ENCODE data around the gene DPP8. TPM values are rescaled to one million over a fixed set of nuclear protein-coding genes. Genes with fewer than 3 reads are reported as not detected.

DPP8 gene
- total RNA-seq, 2 experiments from 2014 or later: 42.8 to 45.4 TPM

- Mint-ChIP-seq H3K36me3 (ENCODE audit: low read depth) (no peaks in the 10 kb centered on the region), H3K27ac (no peak overlapping the region), H3K4me3 (no peak overlapping the region), H3K27me3 (peaks cover 44% of the 10 kb centered on the region), H3K9me3 (no peaks in the 10 kb centered on the region), H3K4me1 (peaks cover 3% of the 10 kb centered on the region)
- no peak for DNase-seq
- ChIA-PET CTCF (interaction anchor here (0.9 kb wide), 1 partner anchor 46 kb away, joined by 3 read pairs; no protein-coding TSS in a partner anchor), POLR2A (no interaction called here)
Measured at GRCh38 chr15:65416845-65417416, 100.6 kb downstream of the DPP8 start.

GRCh38 chr15:65414841-65415621 is 102.5 kb downstream of the DPP8 start:
- Mint-ChIP-seq H3K4me1 (no peaks in the 10 kb centered on the region), H3K9me3 (no peaks in the 10 kb centered on the region), H3K27me3 (peaks cover 34% of the 10 kb centered on the region), H3K4me3 (no peak overlapping the region), H3K27ac (no peak overlapping the region), H3K36me3 (ENCODE audit: low read depth) (no peaks in the 10 kb centered on the region)
- CTCF ChIA-PET: no interaction called here
- no peak for DNase-seq
- POLR2A ChIA-PET: no interaction called here

- Mint-ChIP-seq H3K4me1 (peaks cover 3% of the 10 kb centered on the region), H3K27me3 (peaks cover 25% of the 10 kb centered on the region), H3K27ac (no peak overlapping the region), H3K36me3 (ENCODE audit: low read depth) (no peaks in the 10 kb centered on the region), H3K9me3 (no peaks in the 10 kb centered on the region), H3K4me3 (no peak overlapping the region)
- CTCF ChIA-PET: interaction anchor here (1.2 to 1.7 kb wide), 2 partner anchors 9 to 95 kb away, joined by 3 to 4 read pairs; no protein-coding TSS in a partner anchor
- no peak for DNase-seq
- POLR2A ChIA-PET: no interaction called here
Measured at GRCh38 chr15:65413760-65414144, 103.7 kb downstream of the DPP8 start.

- H3K36me3 Mint-ChIP-seq (ENCODE audit: low read depth): no peaks in the 10 kb centered on the region
- H3K4me3 Mint-ChIP-seq: no peak overlapping the region
- peaks cover 3% of the 10 kb centered on the region for H3K4me1 Mint-ChIP-seq
- peaks cover 25% of the 10 kb centered on the region for H3K27me3 Mint-ChIP-seq
- no peak overlapping the region for H3K27ac Mint-ChIP-seq
- no peak for DNase-seq
- POLR2A ChIA-PET: no interaction called here
- no peaks in the 10 kb centered on the region for H3K9me3 Mint-ChIP-seq
- CTCF ChIA-PET: interaction anchor here (1.2 to 1.7 kb wide), 2 partner anchors 8 to 95 kb away, joined by 3 to 4 read pairs; no protein-coding TSS in a partner anchor
Measured at GRCh38 chr15:65413051-65413759, 104.3 kb downstream of the DPP8 start.

- ChIA-PET CTCF (interaction anchor here (1.1 to 1.7 kb wide), 3 partner anchors 7 to 27 kb away, joined by 3 to 4 read pairs (median 3); no protein-coding TSS in a partner anchor), POLR2A (no interaction called here)
- Mint-ChIP-seq H3K4me1 (peaks cover 3% of the 10 kb centered on the region), H3K9me3 (no peaks in the 10 kb centered on the region), H3K27me3 (peaks cover 24% of the 10 kb centered on the region), H3K27ac (no peak overlapping the region), H3K36me3 (ENCODE audit: low read depth) (no peaks in the 10 kb centered on the region), H3K4me3 (no peak overlapping the region)
- DNase-seq: no peak
Measured at GRCh38 chr15:65412556-65412955, 104.9 kb downstream of the DPP8 start.

- H3K27ac Mint-ChIP-seq: no peak overlapping the region
- ChIA-PET POLR2A (no interaction called here), CTCF (interaction anchor here (0.6 to 1.2 kb wide), 3 partner anchors 10 to 83 kb away, joined by 3 read pairs; no protein-coding TSS in a partner anchor)
- H3K4me1 Mint-ChIP-seq: peaks cover 3% of the 10 kb centered on the region
- peaks cover 20% of the 10 kb centered on the region for H3K27me3 Mint-ChIP-seq
- no peaks in the 10 kb centered on the region for H3K9me3 Mint-ChIP-seq
- DNase-seq: no peak
- H3K36me3 Mint-ChIP-seq (ENCODE audit: low read depth): no peaks in the 10 kb centered on the region
- no peak overlapping the region for H3K4me3 Mint-ChIP-seq
Measured at GRCh38 chr15:65411465-65412071, 105.9 kb downstream of the DPP8 start.

- POLR2A ChIA-PET: no interaction called here
- Mint-ChIP-seq H3K4me3 (no peak overlapping the region), H3K27me3 (peaks cover 22% of the 10 kb centered on the region), H3K27ac (no peak overlapping the region), H3K36me3 (ENCODE audit: low read depth) (no peaks in the 10 kb centered on the region), H3K9me3 (no peaks in the 10 kb centered on the region), H3K4me1 (peaks cover 3% of the 10 kb centered on the region)
- no peak for DNase-seq
- CTCF ChIA-PET: interaction anchor here (0.6 kb wide), 1 partner anchor 911 kb away, joined by 3 read pairs; no protein-coding TSS in a partner anchor
Measured at GRCh38 chr15:65410972-65411371, 106.5 kb downstream of the DPP8 start.

- DNase-seq: no peak
- H3K4me3 Mint-ChIP-seq: no peak overlapping the region
- CTCF ChIA-PET: interaction anchor here (1.4 kb wide), 1 partner anchor 9 kb away, joined by 3 read pairs; no protein-coding TSS in a partner anchor
- POLR2A ChIA-PET: no interaction called here
- H3K4me1 Mint-ChIP-seq: peaks cover 3% of the 10 kb centered on the region
- peaks cover 24% of the 10 kb centered on the region for H3K27me3 Mint-ChIP-seq
- no peak overlapping the region for H3K27ac Mint-ChIP-seq
- H3K36me3 Mint-ChIP-seq (ENCODE audit: low read depth): no peaks in the 10 kb centered on the region
- H3K9me3 Mint-ChIP-seq: no peaks in the 10 kb centered on the region
Measured at GRCh38 chr15:65410036-65410435, 107.5 kb downstream of the DPP8 start.

GRCh38 chr15:65409036-65409631 is 108.4 kb downstream of the DPP8 start:
- H3K9me3 Mint-ChIP-seq: no peaks in the 10 kb centered on the region
- H3K4me3 Mint-ChIP-seq: no peak overlapping the region
- no peaks in the 10 kb centered on the region for H3K36me3 Mint-ChIP-seq (ENCODE audit: low read depth)
- no peak overlapping the region for H3K27ac Mint-ChIP-seq
- no peak for DNase-seq
- peaks cover 3% of the 10 kb centered on the region for H3K4me1 Mint-ChIP-seq
- peaks cover 21% of the 10 kb centered on the region for H3K27me3 Mint-ChIP-seq
- POLR2A ChIA-PET: interaction anchor here (0.6 kb wide), 1 partner anchor 1121 kb away, joined by 3 read pairs; no protein-coding TSS in a partner anchor
- CTCF ChIA-PET: interaction anchor here (0.6 to 1.4 kb wide), 2 partner anchors 10 to 625 kb away, joined by 3 read pairs; no protein-coding TSS in a partner anchor

GRCh38 chr15:65408324-65409035 is 109.0 kb downstream of the DPP8 start:
- Mint-ChIP-seq H3K36me3 (ENCODE audit: low read depth) (no peaks in the 10 kb centered on the region), H3K4me3 (no peak overlapping the region), H3K4me1 (peaks cover 3% of the 10 kb centered on the region), H3K27ac (no peak overlapping the region), H3K9me3 (no peaks in the 10 kb centered on the region), H3K27me3 (peaks cover 24% of the 10 kb centered on the region)
- POLR2A ChIA-PET: no interaction called here
- no peak for DNase-seq
- CTCF ChIA-PET: interaction anchor here (0.6 kb wide), 1 partner anchor 624 kb away, joined by 3 read pairs; no protein-coding TSS in a partner anchor

GRCh38 chr15:65406424-65407000 is 111.0 kb downstream of the DPP8 start:
- Mint-ChIP-seq H3K4me1 (peaks cover 3% of the 10 kb centered on the region), H3K9me3 (no peaks in the 10 kb centered on the region), H3K27me3 (peaks cover 21% of the 10 kb centered on the region), H3K4me3 (no peak overlapping the region), H3K36me3 (ENCODE audit: low read depth) (no peaks in the 10 kb centered on the region), H3K27ac (no peak overlapping the region)
- ChIA-PET POLR2A (no interaction called here), CTCF (no interaction called here)
- DNase-seq: no peak
